Myocyte (in vitro differentiated cells): ENCODE results near the gene CEP152. TPM values are rescaled to one million over a fixed set of nuclear protein-coding genes. Genes with fewer than 3 reads are reported as not detected.

Source experiments
- DNase-seq: peaks from one replicate; pipeline ENCODE4 v3.0.0-alpha.2; 2012; ENCODE audit warnings: low read depth
- total RNA-seq: library from RNA; depleted of rRNA; stranded (reverse); fragments of >200 nt; gene quantifications from 2 replicates; pipeline ENCODE4 v1.2.3, GENCODE V29; 2014

CEP152 gene
- total RNA-seq, 1 donor from 2014 or later, result 1.2 TPM

DNA sequence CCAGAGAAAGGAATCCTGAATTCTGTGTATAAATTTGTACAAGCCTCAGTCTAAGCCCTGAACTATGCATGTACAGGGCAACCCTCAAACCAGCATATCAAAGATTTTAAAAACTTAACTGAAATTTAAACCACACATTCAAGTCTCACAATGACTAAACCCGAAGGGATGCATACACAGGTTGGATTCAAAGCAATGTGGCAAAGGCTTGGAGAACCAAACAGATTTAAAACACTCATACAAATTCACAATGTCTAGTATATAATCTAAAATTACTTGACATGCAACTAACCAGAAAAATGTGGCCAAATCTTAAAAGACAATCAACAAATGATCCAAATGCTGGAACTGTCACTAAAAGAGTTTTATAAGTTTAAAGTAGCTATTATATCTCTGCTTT lies 36.4 kb downstream of the CEP152 start:
- no peak for DNase-seq

DNA sequence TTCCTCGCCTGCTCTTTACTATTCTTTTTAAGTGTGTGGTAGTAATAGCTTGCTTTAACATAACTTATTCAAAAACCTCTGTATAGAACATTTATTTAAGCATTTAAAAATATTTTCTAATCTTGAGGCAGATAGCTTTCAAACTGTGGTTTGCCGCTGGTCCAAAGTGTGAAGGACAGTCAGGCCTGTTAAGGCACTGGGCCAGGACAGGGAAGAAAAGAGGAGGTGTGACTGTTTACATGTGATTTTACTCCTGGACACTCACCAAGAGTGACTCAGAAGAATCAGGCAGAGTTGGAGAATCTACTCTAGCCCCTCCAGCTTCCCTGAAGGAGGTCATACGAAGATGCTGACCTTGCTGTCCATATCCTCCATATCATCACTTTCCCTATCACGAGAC lies 44.7 kb downstream of the CEP152 start:
- peak; percentile 48 for DNase-seq

- DNase-seq, result no peak
These were observed 45.8 kb downstream of the CEP152 start for GRCh38 chr15:48765022-48765421.

DNA sequence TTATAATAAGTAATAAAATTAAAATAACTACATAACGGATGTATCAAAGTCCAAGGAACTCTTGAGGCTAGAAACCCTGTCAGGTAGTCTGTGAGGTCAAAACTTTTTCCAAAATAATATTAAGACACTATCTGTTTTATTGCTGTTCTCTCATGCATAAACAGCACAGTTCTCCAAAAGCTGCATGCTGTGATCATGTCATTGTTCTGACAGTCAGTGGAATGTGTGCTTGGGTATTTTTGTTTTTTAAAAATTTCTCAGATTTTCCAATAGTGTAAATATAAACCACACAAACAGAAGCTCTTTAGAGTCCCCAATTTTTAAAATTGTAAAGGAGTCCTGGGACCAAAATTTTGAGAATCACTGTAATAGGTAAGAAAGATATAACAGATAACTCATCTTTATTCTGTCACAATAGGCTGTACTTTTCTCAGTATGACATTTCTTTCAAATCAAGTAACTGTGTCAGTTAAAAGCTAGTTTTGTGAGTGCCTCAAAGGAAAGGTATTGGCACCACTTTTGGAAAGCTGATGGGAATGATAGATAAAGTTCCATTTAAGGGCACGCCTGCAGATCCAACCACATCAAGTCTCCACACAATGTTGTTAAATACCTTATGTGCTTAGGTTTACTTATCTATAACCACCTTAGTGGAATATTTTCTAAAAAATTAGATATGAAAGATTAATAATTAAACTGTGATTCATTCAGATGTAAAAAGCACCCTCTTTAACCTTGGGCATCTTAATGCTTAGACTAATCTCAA lies 49.3 kb downstream of the CEP152 start:
- DNase-seq, result no peak

DNA sequence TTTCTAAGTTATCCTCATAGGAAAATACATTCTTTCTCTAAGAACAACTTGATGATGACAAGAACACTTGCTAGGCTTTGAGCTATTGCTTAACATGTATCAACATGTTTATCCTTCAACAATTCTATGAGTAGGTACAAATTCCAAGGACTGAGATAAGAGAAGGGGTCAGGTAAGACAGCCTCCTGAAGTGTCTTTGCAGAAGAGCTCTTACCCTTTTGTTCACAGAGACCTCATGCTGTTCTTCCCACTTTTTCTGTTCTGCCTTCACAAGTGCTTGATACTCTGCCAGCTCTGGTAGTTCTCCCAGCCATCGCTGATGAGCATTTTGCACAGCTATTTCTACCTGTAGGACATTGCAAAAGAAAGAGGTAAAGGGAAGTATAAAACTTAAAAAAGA lies 50.9 kb downstream of the CEP152 start:
- no peak for DNase-seq

DNA sequence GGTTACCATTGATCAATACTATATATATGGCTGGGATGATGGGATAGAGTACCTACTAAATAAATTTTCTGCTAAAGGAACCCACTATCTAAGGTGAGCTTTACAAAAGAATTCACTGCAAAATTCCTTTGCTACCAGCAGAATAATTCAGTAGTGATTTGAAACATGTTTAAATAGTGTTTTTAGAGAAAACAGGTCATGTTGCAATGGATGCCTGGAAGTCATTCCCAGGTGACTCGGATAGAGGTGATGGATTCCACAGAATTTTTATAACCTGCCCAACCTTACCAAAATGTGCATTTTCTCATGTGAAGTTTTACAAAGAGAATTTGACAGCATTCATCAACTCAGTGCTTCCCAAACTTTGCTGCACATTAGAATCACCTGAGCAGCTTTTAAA lies 53.2 kb downstream of the CEP152 start:
- DNase-seq, result no peak

- no peak for DNase-seq
These were observed 56.9 kb downstream of the CEP152 start for GRCh38 chr15:48754011-48754410.

DNA sequence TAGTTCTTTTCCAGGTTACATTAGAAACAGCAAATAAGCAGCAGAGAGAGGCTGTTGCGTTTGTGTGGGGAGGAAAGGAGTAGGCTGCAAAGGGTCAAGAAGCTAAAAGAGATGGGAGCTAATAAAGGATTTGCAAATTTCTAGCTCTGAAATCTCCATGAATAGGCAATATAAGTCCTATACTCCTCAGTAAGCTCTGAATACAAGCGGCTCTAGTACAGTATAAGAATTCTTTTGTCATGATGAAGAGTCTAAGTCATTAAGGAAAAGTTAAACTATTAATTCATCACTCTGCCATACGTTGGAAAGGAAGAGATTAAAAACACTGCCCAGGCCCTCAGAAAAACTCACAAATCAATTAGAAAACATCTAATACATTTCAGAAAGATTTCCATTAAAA lies 59.3 kb downstream of the CEP152 start:
- DNase-seq, result no peak

DNA sequence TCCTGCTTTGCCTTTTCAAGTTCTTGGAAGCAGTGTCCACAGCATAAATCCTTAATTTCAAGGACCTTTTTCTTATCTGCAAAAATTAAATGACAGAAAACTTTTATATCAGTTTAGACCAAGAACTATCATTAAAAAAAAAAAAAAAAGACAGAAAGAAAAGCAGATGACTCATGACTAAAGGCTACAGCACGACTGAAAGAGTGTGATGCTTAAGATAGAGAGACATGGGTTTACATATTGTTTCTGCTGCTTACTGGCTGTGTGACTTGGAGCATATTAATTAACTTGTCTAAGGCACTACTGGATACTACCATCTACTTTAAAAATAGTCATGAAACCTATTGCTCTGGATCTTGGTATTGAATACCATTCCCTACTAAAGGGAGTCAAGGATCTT lies 62.3 kb downstream of the CEP152 start:
- DNase-seq, result peak; percentile 4

GRCh38 chr15:48733615-48734014 lies 77.3 kb downstream of the CEP152 start:
- no peak for DNase-seq

GRCh38 chr15:48730506-48730905 lies 80.4 kb downstream of the CEP152 start:
- no peak for DNase-seq

DNA sequence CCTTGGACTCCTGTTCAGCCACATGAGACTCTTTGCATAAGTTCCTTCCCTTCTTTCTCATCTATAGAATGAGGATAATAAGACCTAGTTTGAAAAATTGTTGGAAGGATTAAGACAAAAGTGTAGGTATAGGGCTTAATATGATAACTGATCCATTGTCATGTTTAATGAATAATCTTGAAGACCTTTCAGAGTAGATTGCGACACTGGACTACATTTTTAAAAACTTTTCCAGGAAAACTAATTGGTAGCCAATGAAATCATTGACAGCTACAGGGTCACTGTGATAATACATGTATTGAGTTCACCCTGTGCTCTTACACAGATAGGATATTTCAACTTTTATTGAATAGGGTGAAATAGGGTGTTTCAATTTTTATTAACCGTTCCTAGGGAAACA lies 86.9 kb downstream of the CEP152 start:
- no peak for DNase-seq

DNA sequence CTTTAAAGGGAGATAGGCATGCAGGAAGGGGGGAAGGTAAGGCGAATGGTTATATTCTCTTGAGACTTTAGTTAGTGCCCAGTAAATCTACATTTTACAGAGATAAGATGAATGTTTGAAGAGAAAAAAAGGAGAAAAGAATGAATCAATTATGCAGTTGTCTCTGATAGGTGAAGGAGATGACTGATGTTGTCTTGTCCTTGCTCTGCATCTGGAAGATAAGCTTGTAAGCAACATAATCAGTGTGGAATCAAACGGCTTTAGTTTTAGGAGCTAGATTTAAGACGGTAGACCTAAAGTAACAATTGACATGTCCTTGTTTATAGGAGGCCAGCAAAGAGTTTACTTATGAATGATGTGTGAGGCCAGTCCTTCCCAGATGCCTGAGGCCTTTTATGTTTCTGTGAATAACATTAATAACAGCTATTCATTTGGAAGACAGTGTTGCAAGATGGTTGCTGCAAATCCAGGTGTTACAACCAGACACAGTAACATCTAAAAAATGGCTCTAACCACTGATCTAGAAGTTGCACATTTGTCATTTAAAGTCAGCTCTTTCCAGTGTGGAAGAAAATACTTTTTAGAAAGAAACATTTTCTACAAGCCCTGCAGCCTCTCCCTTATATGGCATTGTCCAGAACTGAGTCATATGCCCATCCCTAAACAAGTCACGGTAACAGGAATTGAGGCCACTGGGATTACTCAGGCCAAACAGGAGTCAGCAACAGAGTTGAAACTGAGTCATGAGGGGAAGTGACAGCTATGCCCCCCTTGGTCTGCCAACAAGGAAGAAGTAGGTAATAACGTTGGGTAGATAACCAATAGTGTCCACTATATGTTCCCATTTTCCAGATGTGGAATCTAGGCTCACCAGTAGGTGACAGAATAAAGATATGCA lies 87.9 kb downstream of the CEP152 start:
- peak; percentile 48 for DNase-seq

DNA sequence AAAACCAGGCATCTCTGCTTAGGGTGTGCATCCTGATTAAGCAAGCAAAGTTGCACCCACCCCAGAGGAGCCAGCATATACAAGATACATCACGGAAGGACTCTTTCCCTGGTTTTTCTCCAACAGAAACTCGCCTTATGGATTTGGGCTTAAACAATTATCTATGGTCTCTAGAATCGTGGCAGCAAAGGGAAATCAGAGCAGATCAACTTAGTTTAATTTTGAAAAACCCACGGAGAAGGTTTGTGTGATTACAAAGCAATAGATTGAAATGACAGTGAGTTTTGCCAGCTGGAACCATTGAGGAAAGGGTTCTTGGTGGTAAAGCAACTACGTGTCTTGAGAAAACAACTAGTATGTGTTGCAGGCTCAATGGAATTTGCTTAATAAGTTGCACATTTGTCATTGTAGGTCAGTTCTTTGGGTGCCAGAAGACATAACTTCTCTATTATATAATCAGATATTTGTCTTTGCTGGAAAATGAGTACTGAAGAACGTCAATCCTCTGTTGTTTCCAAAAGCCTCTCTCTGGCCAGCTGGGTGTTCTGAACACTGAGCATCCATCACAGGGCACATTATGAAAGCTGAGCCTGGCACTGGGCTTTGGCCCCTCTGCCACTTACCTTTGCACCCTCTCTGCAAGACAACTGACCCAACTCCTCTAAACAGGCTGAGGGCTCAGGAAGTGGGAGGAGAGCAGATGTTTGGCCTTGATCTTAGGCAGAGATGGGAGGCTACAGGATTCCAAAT lies 89.6 kb downstream of the CEP152 start:
- no peak for DNase-seq

GRCh38 chr15:48720646-48721045 lies 90.2 kb downstream of the CEP152 start:
- no peak for DNase-seq

- DNase-seq, result no peak
These were observed 91.2 kb downstream of the CEP152 start for GRCh38 chr15:48719668-48720067.

DNA sequence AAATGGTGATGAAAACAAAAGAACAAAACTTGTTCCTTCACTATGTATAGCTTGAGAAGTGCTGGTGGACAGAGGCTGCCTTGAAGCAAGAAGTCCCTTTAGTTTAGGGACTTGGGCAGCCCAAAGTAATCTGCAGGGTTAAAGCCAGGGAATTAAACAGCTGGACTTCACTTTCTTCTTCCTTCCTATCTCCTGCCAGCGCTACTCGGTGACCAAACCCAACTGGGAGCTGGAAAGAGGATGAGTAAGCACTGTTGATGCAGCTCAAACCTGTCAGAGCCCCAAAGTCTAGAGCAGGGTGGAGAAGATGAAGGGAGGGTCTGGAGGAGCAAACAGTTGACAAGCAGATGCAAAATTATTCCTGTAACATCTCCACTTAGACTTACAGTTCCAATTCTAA lies 92.2 kb downstream of the CEP152 start:
- DNase-seq, result peak; percentile 32

DNA sequence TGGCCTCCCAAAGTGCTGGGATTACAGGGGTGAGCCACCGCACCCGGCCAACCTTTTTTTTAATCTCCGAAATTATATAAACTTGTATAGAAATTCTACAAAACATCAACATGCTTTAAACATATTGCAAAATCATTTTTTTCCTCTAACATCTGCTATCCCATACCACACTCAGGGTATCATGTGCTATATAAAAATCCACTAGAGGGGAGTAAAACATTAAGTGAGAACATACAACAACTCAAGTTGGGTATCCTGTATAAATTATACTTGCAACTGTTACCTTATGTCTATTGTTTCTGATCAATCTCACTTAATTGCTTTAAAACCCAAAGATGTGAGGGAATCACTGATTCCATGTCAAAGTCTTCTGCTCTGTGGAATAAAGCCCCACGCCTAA lies 93.4 kb downstream of the CEP152 start:
- DNase-seq, result no peak

- DNase-seq, result no peak
These were observed 98.3 kb downstream of the CEP152 start for GRCh38 chr15:48712546-48712945.

GRCh38 chr15:48710952-48711495 lies 99.8 kb downstream of the CEP152 start:
- peak; percentile 44 for DNase-seq

- no peak for DNase-seq
These were observed 102.2 kb downstream of the CEP152 start for GRCh38 chr15:48708641-48709040.

- DNase-seq, result no peak
These were observed 105.5 kb downstream of the CEP152 start for GRCh38 chr15:48705381-48705780.
